ENCODE results near the gene MAP3K8.
A peak's percentile ranks its signal among the peaks of the same experiment; 100 is the strongest.

The MAP3K8 gene

GRCh38 chr10:30502266-30503060 is 68.5 kb downstream of the MAP3K8 start:
- Histone ChIP-seq H3F3A (ENCODE audit: control insufficient read depth, insufficient read depth) (no peaks in the 10 kb centered on the region), H3K79me2 (ENCODE audit: control insufficient read depth, low read length) (no peaks in the 10 kb centered on the region), H3K36me3 (ENCODE audit: control insufficient read depth, low read length) (no peaks in the 10 kb centered on the region), H3K27ac (ENCODE audit: low read depth, low read length) (no peak overlapping the region), H4K20me1 (ENCODE audit: control insufficient read depth, insufficient read depth, low read depth, low read length) (no peaks in the 10 kb centered on the region), H3K4me1 (ENCODE audit: control insufficient read depth, low read length) (peaks cover 20% of the 10 kb centered on the region), H3K4me3 (ENCODE audit: low read length) (peak overlapping the region; percentile 20), H3K27me3 (ENCODE audit: control insufficient read depth, low read length) (peaks cover 19% of the 10 kb centered on the region), H3K9me3 (ENCODE audit: control insufficient read depth, insufficient read depth, low read length) (no peaks in the 10 kb centered on the region), H3K4me2 (ENCODE audit: low read length) (peak overlapping the region; percentile 53), H3K9me2 (replicated peaks; ENCODE audit: control insufficient read depth, low read length) (no peaks in the 10 kb centered on the region)
- TF ChIP-seq CTCF (IDR thresholded peaks at IDR 0.05; ENCODE audit: low read depth, low read length, poor library complexity, severe bottlenecking) = no peak

GRCh38 chr10:30503700-30504266 is 69.8 kb downstream of the MAP3K8 start:
- no peaks in the 10 kb centered on the region for H4K20me1 ChIP-seq (ENCODE audit: control insufficient read depth, insufficient read depth, low read depth, low read length)
- no peaks in the 10 kb centered on the region for H3K9me3 ChIP-seq (ENCODE audit: control insufficient read depth, insufficient read depth, low read length)
- no peaks in the 10 kb centered on the region for H3K79me2 ChIP-seq (ENCODE audit: control insufficient read depth, low read length)
- H3K27me3 ChIP-seq (ENCODE audit: control insufficient read depth, low read length) = peaks cover 19% of the 10 kb centered on the region
- TF ChIP-seq CTCF (IDR thresholded peaks at IDR 0.05; ENCODE audit: low read depth, low read length, poor library complexity, severe bottlenecking) (no peak), EZH2phosphoT487 (IDR thresholded peaks at IDR 0.05; ENCODE audit: borderline replicate concordance, low read length) (no peak)
- H3K9me2 ChIP-seq (replicated peaks; ENCODE audit: control insufficient read depth, low read length) = no peaks in the 10 kb centered on the region
- H3K4me1 ChIP-seq (ENCODE audit: control insufficient read depth, low read length) = peaks cover 13% of the 10 kb centered on the region
- no peak overlapping the region for H3K27ac ChIP-seq (ENCODE audit: low read depth, low read length)
- H3K36me3 ChIP-seq (ENCODE audit: control insufficient read depth, low read length) = no peaks in the 10 kb centered on the region
- H3K4me2 ChIP-seq (ENCODE audit: low read length) = no peak overlapping the region
- no peak overlapping the region for H3K4me3 ChIP-seq (ENCODE audit: low read length)
- H3F3A ChIP-seq (ENCODE audit: control insufficient read depth, insufficient read depth) = no peaks in the 10 kb centered on the region

DNA sequence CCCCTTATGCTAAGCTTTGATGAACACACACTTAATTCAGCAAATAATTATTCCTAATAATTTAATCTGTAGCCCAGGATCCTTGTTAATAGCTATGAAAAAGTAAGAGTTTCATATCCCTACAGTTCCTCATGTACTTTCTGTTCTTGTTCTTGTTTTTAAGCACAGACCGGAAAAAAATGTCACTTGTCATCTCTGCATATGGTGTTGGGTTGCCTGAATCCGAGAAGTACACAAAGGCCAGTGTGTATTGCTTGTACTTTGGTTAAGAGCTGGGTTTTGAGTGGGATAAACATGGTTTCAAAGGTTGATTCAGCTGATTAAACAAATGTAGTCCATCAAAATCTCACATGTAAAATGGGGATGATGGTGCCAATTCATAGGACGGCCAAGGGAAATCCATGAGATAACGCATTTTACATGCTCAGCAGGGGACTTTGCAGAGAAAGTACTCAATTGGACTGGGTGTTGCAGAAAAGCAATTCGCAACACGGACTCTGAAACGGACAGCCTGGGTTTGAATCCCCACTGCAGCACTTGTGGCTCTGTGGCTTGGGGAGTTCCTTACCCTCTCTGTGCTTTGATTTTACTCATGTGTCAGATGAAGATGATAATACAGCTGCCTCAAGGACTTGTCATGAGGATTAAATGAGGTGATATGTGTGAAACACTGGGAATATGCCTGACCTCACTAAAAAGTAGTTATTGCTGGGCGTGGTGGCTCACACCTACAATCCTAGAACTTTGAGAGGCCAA is 71.7 kb downstream of the MAP3K8 start:
- H3K4me2 ChIP-seq (ENCODE audit: low read length) = no peak overlapping the region
- H3K4me3 ChIP-seq (ENCODE audit: low read length) = no peak overlapping the region

More for the DNA sequence above, 71.7 kb downstream of the MAP3K8 start:
- TF ChIP-seq EZH2phosphoT487 (IDR thresholded peaks at IDR 0.05; ENCODE audit: borderline replicate concordance, low read length) (no peak), CTCF (IDR thresholded peaks at IDR 0.05; ENCODE audit: low read depth, low read length, poor library complexity, severe bottlenecking) (no peak)
- peaks cover 13% of the 10 kb centered on the region for H3K4me1 ChIP-seq (ENCODE audit: control insufficient read depth, low read length)
- H3K36me3 ChIP-seq (ENCODE audit: control insufficient read depth, low read length) = no peaks in the 10 kb centered on the region
- H3F3A ChIP-seq (ENCODE audit: control insufficient read depth, insufficient read depth) = no peaks in the 10 kb centered on the region
- H3K27me3 ChIP-seq (ENCODE audit: control insufficient read depth, low read length) = peaks cover 21% of the 10 kb centered on the region
- H4K20me1 ChIP-seq (ENCODE audit: control insufficient read depth, insufficient read depth, low read depth, low read length) = no peaks in the 10 kb centered on the region
- no peak overlapping the region for H3K27ac ChIP-seq (ENCODE audit: low read depth, low read length)
- H3K79me2 ChIP-seq (ENCODE audit: control insufficient read depth, low read length) = no peaks in the 10 kb centered on the region
- H3K9me2 ChIP-seq (replicated peaks; ENCODE audit: control insufficient read depth, low read length) = no peaks in the 10 kb centered on the region
- no peaks in the 10 kb centered on the region for H3K9me3 ChIP-seq (ENCODE audit: control insufficient read depth, insufficient read depth, low read length)

All from DOHH2 (cell line).